Muscle of leg (tissue), 11 donors: ENCODE data around the gene CCND2. TPM values are rescaled to one million over a fixed set of nuclear protein-coding genes. Genes with fewer than 3 reads are reported as not detected.

Experiments used
- DNase-seq: peaks from one replicate; pipeline ENCODE4 v3.0.0; 2013
- H3K27ac ChIP-seq: one replicate; pipeline ENCODE4 v1.5.1; 2013; ENCODE audit warnings: mild to moderate bottlenecking, low read length, control low read depth
- H3K27me3 ChIP-seq: one replicate; pipeline ENCODE4 v1.6.1; 2013; ENCODE audit warnings: low read length; ENCODE audit not compliant: control insufficient read depth, insufficient read depth
- H3K36me3 ChIP-seq: one replicate; pipeline ENCODE4 v1.6.1; 2013; ENCODE audit warnings: low read length; ENCODE audit not compliant: control insufficient read depth, insufficient read depth
- H3K4me1 ChIP-seq: one replicate; pipeline ENCODE4 v1.6.1; 2013; ENCODE audit warnings: low read length; ENCODE audit not compliant: control insufficient read depth, insufficient read depth
- H3K4me3 ChIP-seq: one replicate; pipeline ENCODE4 v1.5.1; 2013; ENCODE audit warnings: low read length, control low read depth
- H3K9me3 ChIP-seq: replicated peaks from 2 replicates; pipeline ENCODE4 v1.6.1; 2013; ENCODE audit warnings: low read depth, low read length; ENCODE audit not compliant: control insufficient read depth
- WGBS: methylation state at CpG from one replicate; pipeline ENCODE4 v1.1.5; 2013; ENCODE audit warnings: missing lambda C conversion rate; ENCODE audit not compliant: insufficient coverage; 5-methylcytosine and 5-hydroxymethylcytosine counted together
- polyA plus RNA-seq, 8 donors: library from polyadenylated mRNA; unstranded; fragments of 120-200 nt; gene quantifications; one replicate each; pipeline versions ENCODE4 v1.2.1 to v1.2.3, GENCODE V29; 2013; ENCODE audit warnings: inconsistent platforms in 1 of 8, low replicate concordance in 1 of 8; ENCODE audit not compliant: insufficient read length in 8 of 8, insufficient read depth in 1 of 8
- total RNA-seq: library from RNA; stranded (reverse); fragments of 120-200 nt; gene quantifications from one replicate; pipeline ENCODE4 v1.2.4, GENCODE V29; 2013

CCND2 gene
- total and polyA plus RNA-seq, 9 donors: 74.7 to 152 (median 105) TPM

- DNase-seq: peak; percentile 46
- H3K9me3 ChIP-seq: no peaks in the 10 kb centered on the region
- H3K4me1 ChIP-seq: peaks cover 61% of the 10 kb centered on the region
- peak overlapping the region; percentile 23 for H3K27ac ChIP-seq
- peaks cover 85% of the 10 kb centered on the region for H3K36me3 ChIP-seq
- WGBS: 60% methylated on average over 13 of the region's 20 CpGs
- H3K27me3 ChIP-seq: no peaks in the 10 kb centered on the region
- H3K4me3 ChIP-seq: no peak overlapping the region
Measured at GRCh38 chr12:4289231-4289878, 15.8 kb downstream of the CCND2 start.

GRCh38 chr12:4289998-4290790 is 16.6 kb downstream of the CCND2 start:
- H3K4me1 ChIP-seq: peaks cover 61% of the 10 kb centered on the region
- no peak for DNase-seq
- no peaks in the 10 kb centered on the region for H3K27me3 ChIP-seq
- no peak overlapping the region for H3K27ac ChIP-seq
- peaks cover 91% of the 10 kb centered on the region for H3K36me3 ChIP-seq
- no peak overlapping the region for H3K4me3 ChIP-seq
- no peaks in the 10 kb centered on the region for H3K9me3 ChIP-seq
- 71% methylated on average over 20 of the region's 28 CpGs for WGBS

- H3K27ac ChIP-seq: no peak overlapping the region
- H3K4me3 ChIP-seq: no peak overlapping the region
- peaks cover 80% of the 10 kb centered on the region for H3K36me3 ChIP-seq
- DNase-seq: peak; percentile 61
- H3K4me1 ChIP-seq: peaks cover 42% of the 10 kb centered on the region
- 51% methylated on average over 8 of the region's 16 CpGs for WGBS
- H3K9me3 ChIP-seq: no peaks in the 10 kb centered on the region
- H3K27me3 ChIP-seq: no peaks in the 10 kb centered on the region
Measured at GRCh38 chr12:4292341-4293073, 18.9 kb downstream of the CCND2 start.

GRCh38 chr12:4293299-4293965 is 19.9 kb downstream of the CCND2 start:
- Histone ChIP-seq H3K27ac (no peak overlapping the region), H3K9me3 (no peaks in the 10 kb centered on the region), H3K4me1 (peaks cover 32% of the 10 kb centered on the region), H3K4me3 (no peak overlapping the region), H3K36me3 (peaks cover 78% of the 10 kb centered on the region), H3K27me3 (no peaks in the 10 kb centered on the region)
- DNase-seq: no peak
- 83% methylated on average over 6 of the region's 14 CpGs for WGBS

GRCh38 chr12:4293966-4294505 is 20.5 kb downstream of the CCND2 start:
- H3K4me1 ChIP-seq: peaks cover 27% of the 10 kb centered on the region
- no peak for DNase-seq
- no peaks in the 10 kb centered on the region for H3K27me3 ChIP-seq
- H3K27ac ChIP-seq: no peak overlapping the region
- peaks cover 76% of the 10 kb centered on the region for H3K36me3 ChIP-seq
- H3K4me3 ChIP-seq: no peak overlapping the region
- no peaks in the 10 kb centered on the region for H3K9me3 ChIP-seq
- 78% methylated on average over 12 of the region's 16 CpGs for WGBS

GRCh38 chr12:4296751-4297150 is 23.2 kb downstream of the CCND2 start:
- Histone ChIP-seq H3K27me3 (no peaks in the 10 kb centered on the region), H3K36me3 (peaks cover 69% of the 10 kb centered on the region), H3K4me1 (peaks cover 13% of the 10 kb centered on the region), H3K4me3 (no peak overlapping the region), H3K9me3 (no peaks in the 10 kb centered on the region), H3K27ac (no peak overlapping the region)
- WGBS: 57% methylated on average over 3 of the region's 6 CpGs
- DNase-seq: no peak

GRCh38 chr12:4297617-4298016 is 24.1 kb downstream of the CCND2 start:
- Histone ChIP-seq H3K27me3 (no peaks in the 10 kb centered on the region), H3K36me3 (peaks cover 72% of the 10 kb centered on the region), H3K4me3 (no peak overlapping the region), H3K4me1 (peaks cover 8% of the 10 kb centered on the region), H3K27ac (no peak overlapping the region), H3K9me3 (no peaks in the 10 kb centered on the region)
- no peak for DNase-seq
- WGBS: 80% methylated on average over 11 of the region's 13 CpGs

GRCh38 chr12:4300883-4301282 is 27.3 kb downstream of the CCND2 start:
- Histone ChIP-seq H3K27me3 (no peaks in the 10 kb centered on the region), H3K27ac (no peak overlapping the region), H3K4me1 (peaks cover 11% of the 10 kb centered on the region), H3K9me3 (no peaks in the 10 kb centered on the region), H3K36me3 (peaks cover 70% of the 10 kb centered on the region), H3K4me3 (no peak overlapping the region)
- DNase-seq: no peak
- WGBS: 84% methylated on average over 3 of the region's 5 CpGs

GRCh38 chr12:4301932-4302501 is 28.5 kb downstream of the CCND2 start:
- Histone ChIP-seq H3K27me3 (no peaks in the 10 kb centered on the region), H3K9me3 (no peaks in the 10 kb centered on the region), H3K4me3 (no peak overlapping the region), H3K27ac (no peak overlapping the region), H3K4me1 (peaks cover 11% of the 10 kb centered on the region), H3K36me3 (peaks cover 67% of the 10 kb centered on the region)
- DNase-seq: no peak
- WGBS: 84% methylated on average over 7 of the region's 11 CpGs
